Progenitor cell of endocrine pancreas (in vitro differentiated cells): ENCODE data around the gene INTS11. TPM values are rescaled to one million over a fixed set of nuclear protein-coding genes. Genes with fewer than 3 reads are reported as not detected.
A peak's percentile ranks its signal among the peaks of the same experiment; 100 is the strongest.

Experiments
- DNase-seq: peaks from one replicate; pipeline ENCODE4 v3.0.0; 2021; ENCODE audit warnings: low spot score; ENCODE audit not compliant: unreplicated experiment
- H3K27ac Mint-ChIP-seq: 2 replicates; pipeline ENCODE4 v1.8.0; 2021; ENCODE audit warnings: mild to moderate bottlenecking, moderate library complexity, mixed read lengths
- H3K27me3 Mint-ChIP-seq: 2 replicates; pipeline ENCODE4 v1.8.0; 2021; ENCODE audit warnings: mixed read lengths
- H3K36me3 Mint-ChIP-seq: 2 replicates; pipeline ENCODE4 v1.8.0; 2022; ENCODE audit warnings: mixed read lengths; ENCODE audit not compliant: insufficient read depth
- H3K4me1 Mint-ChIP-seq: 2 replicates; pipeline ENCODE4 v1.8.0; 2021; ENCODE audit warnings: low read depth, mixed read lengths
- H3K4me3 Mint-ChIP-seq: 2 replicates; pipeline ENCODE4 v1.8.0; 2021; ENCODE audit warnings: low read depth, mild to moderate bottlenecking, moderate library complexity, mixed read lengths
- H3K9me3 Mint-ChIP-seq: 2 replicates; pipeline ENCODE4 v1.8.0; 2021; ENCODE audit warnings: low read depth, mixed read lengths
- CTCF ChIP-seq: fragments of 200-600 bp; sonication (generic); IDR thresholded peaks from one replicate; pipeline ENCODE4 v1.5.0; 2021; ENCODE audit warnings: antibody characterized with exemption, mild to moderate bottlenecking; ENCODE audit not compliant: unreplicated experiment
- total RNA-seq: library from RNA; stranded (reverse); gene quantifications from 2 replicates; pipeline ENCODE4 v1.2.1, GENCODE V29; 2021

INTS11 gene
- total RNA-seq, 1 donor from 2014 or later = 177 TPM

- TF ChIP-seq CTCF = no peak
- Mint-ChIP-seq H3K36me3 (no peaks in the 10 kb centered on the region), H3K4me1 (peaks cover 15% of the 10 kb centered on the region), H3K27ac (peak overlapping the region; percentile 16), H3K9me3 (no peaks in the 10 kb centered on the region), H3K4me3 (no peak overlapping the region), H3K27me3 (peaks cover 10% of the 10 kb centered on the region)
- DNase-seq = peak; percentile 8
Observed at GRCh38 chr1:1359308-1359663, 34.8 kb upstream of the INTS11 start.

- TF ChIP-seq CTCF = no peak
- H3K4me3 Mint-ChIP-seq = peak within 1 kb of the TSS; percentile 69
- peak within 1 kb of the TSS; percentile 92 for H3K27ac Mint-ChIP-seq
- H3K27me3 Mint-ChIP-seq = peaks cover 16% of the 10 kb centered on the region
- no peaks in the 10 kb centered on the region for H3K36me3 Mint-ChIP-seq
- peaks cover 16% of the 10 kb centered on the region for H3K4me1 Mint-ChIP-seq
- no peaks in the 10 kb centered on the region for H3K9me3 Mint-ChIP-seq
- DNase-seq = peak; percentile 21
Observed at GRCh38 chr1:1358433-1359271, 34.2 kb upstream of the INTS11 start, which contains the start of gene MXRA8. Gene MXRA8 (minus strand): TSS chr1:1358555. CDS start chr1:1358504, 51 bp downstream.

GRCh38 chr1:1357871-1358432 is 33.5 kb upstream of the INTS11 start:
- H3K4me3 Mint-ChIP-seq = peak overlapping the region; percentile 69
- no peak for DNase-seq
- no peaks in the 10 kb centered on the region for H3K9me3 Mint-ChIP-seq

GRCh38 chr1:1356796-1357401 is 32.4 kb upstream of the INTS11 start:
- H3K27me3 Mint-ChIP-seq = peaks cover 23% of the 10 kb centered on the region
- no peaks in the 10 kb centered on the region for H3K36me3 Mint-ChIP-seq
- no peak for TF ChIP-seq CTCF
- DNase-seq = no peak
- no peak overlapping the region for H3K27ac Mint-ChIP-seq
- peaks cover 14% of the 10 kb centered on the region for H3K4me1 Mint-ChIP-seq
- H3K4me3 Mint-ChIP-seq = peak overlapping the region; percentile 69
- H3K9me3 Mint-ChIP-seq = no peaks in the 10 kb centered on the region

More at GRCh38 chr1:1357871-1358432, 33.5 kb upstream of the INTS11 start:
- peaks cover 16% of the 10 kb centered on the region for H3K4me1 Mint-ChIP-seq
- TF ChIP-seq CTCF = no peak
- H3K27ac Mint-ChIP-seq = peak overlapping the region; percentile 92
- peaks cover 18% of the 10 kb centered on the region for H3K27me3 Mint-ChIP-seq
- no peaks in the 10 kb centered on the region for H3K36me3 Mint-ChIP-seq

GRCh38 chr1:1356166-1356795 is 31.8 kb upstream of the INTS11 start:
- H3K4me3 Mint-ChIP-seq = no peak overlapping the region
- DNase-seq = no peak
- peaks cover 14% of the 10 kb centered on the region for H3K4me1 Mint-ChIP-seq
- peaks cover 22% of the 10 kb centered on the region for H3K27me3 Mint-ChIP-seq
- no peaks in the 10 kb centered on the region for H3K36me3 Mint-ChIP-seq
- TF ChIP-seq CTCF = no peak
- no peak overlapping the region for H3K27ac Mint-ChIP-seq
- H3K9me3 Mint-ChIP-seq = no peaks in the 10 kb centered on the region
